HCT116 (cell line): ENCODE measurements around the gene TSPAN14.

Experiments
- CEBPB ChIP-seq: IDR thresholded peaks from 2 replicates; pipeline ENCODE4 v1.6.1; 2012; ENCODE audit warnings: low read depth
- EGR1 ChIP-seq: IDR thresholded peaks from 2 replicates; pipeline ENCODE4 v1.6.1; 2012; ENCODE audit warnings: low read depth
- EZH2phosphoT487 ChIP-seq: fragments of 200-600 bp; IDR thresholded peaks from 2 replicates; pipeline ENCODE4 v1.6.1; 2018; ENCODE audit warnings: antibody characterized with exemption, borderline replicate concordance
- POLR2A ChIP-seq: IDR thresholded peaks from 2 replicates; pipeline ENCODE4 v1.7.0; 2011; ENCODE audit warnings: borderline replicate concordance; ENCODE audit not compliant: insufficient read depth, insufficient read length; ENCODE audit errors: extremely low read depth
- POLR2AphosphoS5 ChIP-seq: IDR thresholded peaks from 2 replicates; pipeline ENCODE4 v1.6.1; 2011; ENCODE audit warnings: mild to moderate bottlenecking, low read depth, low read length, moderate library complexity
- YY1 ChIP-seq: IDR thresholded peaks from 2 replicates; pipeline ENCODE4 v1.6.1; 2011; ENCODE audit warnings: low read length, low read depth, moderate library complexity, mild to moderate bottlenecking; ENCODE audit not compliant: insufficient replicate concordance; ENCODE audit errors: extremely low read depth
- ZNF274 ChIP-seq: fragments of 200-500 bp; sonication (Bioruptor generic); IDR thresholded peaks from 2 replicates; pipeline ENCODE4 v1.6.1; 2014; ENCODE audit warnings: mild to moderate bottlenecking, low read depth, low read length, inconsistent platforms
- TF ChIP-seq, protein P1 (sequence below): IDR thresholded peaks from 2 replicates; pipeline ENCODE4 v1.6.1; 2012
- TF ChIP-seq, protein P2 (sequence below), 3 experiments: fragments of 200-600 bp in 1 of 3; sonication (generic) in 1 of 3; IDR thresholded peaks in 2 of 3; conservative IDR thresholded peaks in 1 of 3; 2 replicates each; pipeline ENCODE4 v1.5.1; 2012 to 2017; ENCODE audit warnings: low read depth in 2 of 3, low read length in 2 of 3, antibody characterized with exemption in 1 of 3, borderline replicate concordance in 1 of 3, control low read depth in 1 of 3, mild to moderate bottlenecking in 1 of 3, mixed read lengths in 1 of 3, mixed run types in 1 of 3, moderate library complexity in 1 of 3; ENCODE audit not compliant: insufficient read depth in 1 of 3
- TF ChIP-seq, protein P3 (sequence below): IDR thresholded peaks from 2 replicates; pipeline ENCODE4 v1.6.1; 2012; ENCODE audit warnings: low read depth
- TF ChIP-seq, protein P4 (sequence below): IDR thresholded peaks from 2 replicates; pipeline ENCODE4 v1.6.1; 2012

DNA sequence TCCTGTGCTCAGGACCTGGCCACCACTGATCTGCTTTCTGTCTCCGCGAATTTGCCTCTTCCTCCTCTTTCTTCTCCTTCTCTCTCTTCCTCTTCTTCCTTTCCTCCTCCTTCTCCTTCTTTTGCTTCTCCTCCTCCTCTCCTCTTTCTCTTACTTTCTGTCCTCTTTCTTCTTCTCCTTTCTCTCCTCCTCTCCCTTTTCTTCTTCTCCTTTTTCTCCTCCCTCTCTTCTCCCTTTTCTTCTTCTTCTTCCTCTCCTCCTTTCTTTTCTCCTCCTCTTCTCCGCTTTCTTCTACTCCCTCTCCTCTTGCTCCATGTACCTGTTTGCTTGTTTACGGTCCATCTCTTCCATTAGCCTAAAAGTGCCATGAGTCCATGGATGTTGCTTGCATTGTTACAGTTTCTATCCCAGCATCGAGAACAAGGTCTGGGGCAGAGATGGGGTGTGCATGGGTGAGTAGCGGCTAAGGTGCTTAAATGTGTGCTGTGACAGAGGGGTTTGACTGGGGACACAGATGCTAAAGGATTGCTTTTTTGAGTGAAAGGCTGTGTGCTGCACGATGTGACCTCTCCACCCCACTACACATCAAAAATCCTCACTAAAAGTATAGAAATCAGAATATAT lies 91.3 kb downstream of the TSPAN14 start:
- TF ChIP-seq, protein P1, sequence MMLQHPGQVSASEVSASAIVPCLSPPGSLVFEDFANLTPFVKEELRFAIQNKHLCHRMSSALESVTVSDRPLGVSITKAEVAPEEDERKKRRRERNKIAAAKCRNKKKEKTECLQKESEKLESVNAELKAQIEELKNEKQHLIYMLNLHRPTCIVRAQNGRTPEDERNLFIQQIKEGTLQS, result no peak
- TF ChIP-seq, protein P2, sequence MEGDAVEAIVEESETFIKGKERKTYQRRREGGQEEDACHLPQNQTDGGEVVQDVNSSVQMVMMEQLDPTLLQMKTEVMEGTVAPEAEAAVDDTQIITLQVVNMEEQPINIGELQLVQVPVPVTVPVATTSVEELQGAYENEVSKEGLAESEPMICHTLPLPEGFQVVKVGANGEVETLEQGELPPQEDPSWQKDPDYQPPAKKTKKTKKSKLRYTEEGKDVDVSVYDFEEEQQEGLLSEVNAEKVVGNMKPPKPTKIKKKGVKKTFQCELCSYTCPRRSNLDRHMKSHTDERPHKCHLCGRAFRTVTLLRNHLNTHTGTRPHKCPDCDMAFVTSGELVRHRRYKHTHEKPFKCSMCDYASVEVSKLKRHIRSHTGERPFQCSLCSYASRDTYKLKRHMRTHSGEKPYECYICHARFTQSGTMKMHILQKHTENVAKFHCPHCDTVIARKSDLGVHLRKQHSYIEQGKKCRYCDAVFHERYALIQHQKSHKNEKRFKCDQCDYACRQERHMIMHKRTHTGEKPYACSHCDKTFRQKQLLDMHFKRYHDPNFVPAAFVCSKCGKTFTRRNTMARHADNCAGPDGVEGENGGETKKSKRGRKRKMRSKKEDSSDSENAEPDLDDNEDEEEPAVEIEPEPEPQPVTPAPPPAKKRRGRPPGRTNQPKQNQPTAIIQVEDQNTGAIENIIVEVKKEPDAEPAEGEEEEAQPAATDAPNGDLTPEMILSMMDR (IDR thresholded peaks at IDR 0.05 in 2 of 3, conservative IDR thresholded peaks at IDR 0.05 in 1 of 3; ENCODE audit: borderline replicate concordance in 1 of 3, insufficient read depth in 1 of 3, low read depth in 2 of 3, low read length in 2 of 3), result no peak
- no peak for TF ChIP-seq POLR2AphosphoS5
- no peak for TF ChIP-seq EGR1
- no peak for TF ChIP-seq EZH2phosphoT487
- TF ChIP-seq YY1, result no peak
- TF ChIP-seq ZNF274, result no peak
- no peak for TF ChIP-seq POLR2A
- TF ChIP-seq CEBPB, result no peak
- TF ChIP-seq, protein P3, sequence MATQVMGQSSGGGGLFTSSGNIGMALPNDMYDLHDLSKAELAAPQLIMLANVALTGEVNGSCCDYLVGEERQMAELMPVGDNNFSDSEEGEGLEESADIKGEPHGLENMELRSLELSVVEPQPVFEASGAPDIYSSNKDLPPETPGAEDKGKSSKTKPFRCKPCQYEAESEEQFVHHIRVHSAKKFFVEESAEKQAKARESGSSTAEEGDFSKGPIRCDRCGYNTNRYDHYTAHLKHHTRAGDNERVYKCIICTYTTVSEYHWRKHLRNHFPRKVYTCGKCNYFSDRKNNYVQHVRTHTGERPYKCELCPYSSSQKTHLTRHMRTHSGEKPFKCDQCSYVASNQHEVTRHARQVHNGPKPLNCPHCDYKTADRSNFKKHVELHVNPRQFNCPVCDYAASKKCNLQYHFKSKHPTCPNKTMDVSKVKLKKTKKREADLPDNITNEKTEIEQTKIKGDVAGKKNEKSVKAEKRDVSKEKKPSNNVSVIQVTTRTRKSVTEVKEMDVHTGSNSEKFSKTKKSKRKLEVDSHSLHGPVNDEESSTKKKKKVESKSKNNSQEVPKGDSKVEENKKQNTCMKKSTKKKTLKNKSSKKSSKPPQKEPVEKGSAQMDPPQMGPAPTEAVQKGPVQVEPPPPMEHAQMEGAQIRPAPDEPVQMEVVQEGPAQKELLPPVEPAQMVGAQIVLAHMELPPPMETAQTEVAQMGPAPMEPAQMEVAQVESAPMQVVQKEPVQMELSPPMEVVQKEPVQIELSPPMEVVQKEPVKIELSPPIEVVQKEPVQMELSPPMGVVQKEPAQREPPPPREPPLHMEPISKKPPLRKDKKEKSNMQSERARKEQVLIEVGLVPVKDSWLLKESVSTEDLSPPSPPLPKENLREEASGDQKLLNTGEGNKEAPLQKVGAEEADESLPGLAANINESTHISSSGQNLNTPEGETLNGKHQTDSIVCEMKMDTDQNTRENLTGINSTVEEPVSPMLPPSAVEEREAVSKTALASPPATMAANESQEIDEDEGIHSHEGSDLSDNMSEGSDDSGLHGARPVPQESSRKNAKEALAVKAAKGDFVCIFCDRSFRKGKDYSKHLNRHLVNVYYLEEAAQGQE, result no peak
- TF ChIP-seq, protein P4, sequence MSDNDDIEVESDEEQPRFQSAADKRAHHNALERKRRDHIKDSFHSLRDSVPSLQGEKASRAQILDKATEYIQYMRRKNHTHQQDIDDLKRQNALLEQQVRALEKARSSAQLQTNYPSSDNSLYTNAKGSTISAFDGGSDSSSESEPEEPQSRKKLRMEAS, result no peak
